Measurements from ENCODE around the gene CA11.

Gene CA11

GRCh38 chr19:48629297-48629598 is 16.7 kb downstream of the CA11 start:
- H3K79me2 ChIP-seq (ENCODE audit: control insufficient read depth, low read length) = peaks cover 23% of the 10 kb centered on the region
- no peaks in the 10 kb centered on the region for H3K9me2 ChIP-seq (replicated peaks; ENCODE audit: control insufficient read depth, low read length)
- no peaks in the 10 kb centered on the region for H3K9me3 ChIP-seq (ENCODE audit: control insufficient read depth, insufficient read depth, low read length)
- H3F3A ChIP-seq (ENCODE audit: control insufficient read depth, insufficient read depth) = peaks cover 4% of the 10 kb centered on the region; the same call in 1 of the 2 replicates
- H4K20me1 ChIP-seq (ENCODE audit: control insufficient read depth, insufficient read depth, low read depth, low read length) = no peaks in the 10 kb centered on the region
- TF ChIP-seq EZH2phosphoT487 (IDR thresholded peaks at IDR 0.05; ENCODE audit: borderline replicate concordance, low read length) (no peak), CTCF (IDR thresholded peaks at IDR 0.05; ENCODE audit: low read depth, low read length, poor library complexity, severe bottlenecking) (no peak)
- no peaks in the 10 kb centered on the region for H3K27me3 ChIP-seq (ENCODE audit: control insufficient read depth, low read length)
- H3K36me3 ChIP-seq (ENCODE audit: control insufficient read depth, low read length) = peaks cover 39% of the 10 kb centered on the region
- H3K4me2 ChIP-seq (ENCODE audit: low read length) = no peak overlapping the region
- no peak overlapping the region for H3K27ac ChIP-seq (ENCODE audit: low read depth, low read length)
- peaks cover 23% of the 10 kb centered on the region for H3K4me1 ChIP-seq (ENCODE audit: control insufficient read depth, low read length)
- H3K4me3 ChIP-seq (ENCODE audit: low read length) = no peak overlapping the region

GRCh38 chr19:48628486-48629296 is 17.3 kb downstream of the CA11 start:
- no peaks in the 10 kb centered on the region for H3K27me3 ChIP-seq (ENCODE audit: control insufficient read depth, low read length)
- H3K9me3 ChIP-seq (ENCODE audit: control insufficient read depth, insufficient read depth, low read length) = no peaks in the 10 kb centered on the region
- peaks cover 20% of the 10 kb centered on the region for H3K79me2 ChIP-seq (ENCODE audit: control insufficient read depth, low read length)
- no peak overlapping the region for H3K4me2 ChIP-seq (ENCODE audit: low read length)
- H3K4me1 ChIP-seq (ENCODE audit: control insufficient read depth, low read length) = peaks cover 20% of the 10 kb centered on the region
- no peaks in the 10 kb centered on the region for H3K9me2 ChIP-seq (replicated peaks; ENCODE audit: control insufficient read depth, low read length)
- peaks cover 4% of the 10 kb centered on the region; the same call in 1 of the 2 replicates for H3F3A ChIP-seq (ENCODE audit: control insufficient read depth, insufficient read depth)
- H3K27ac ChIP-seq (ENCODE audit: low read depth, low read length) = no peak overlapping the region
- peaks cover 39% of the 10 kb centered on the region for H3K36me3 ChIP-seq (ENCODE audit: control insufficient read depth, low read length)
- TF ChIP-seq CTCF (IDR thresholded peaks at IDR 0.05; ENCODE audit: low read depth, low read length, poor library complexity, severe bottlenecking) = no peak
- TF ChIP-seq EZH2phosphoT487 (IDR thresholded peaks at IDR 0.05; ENCODE audit: borderline replicate concordance, low read length) = no peak
- no peak overlapping the region for H3K4me3 ChIP-seq (ENCODE audit: low read length)
- H4K20me1 ChIP-seq (ENCODE audit: control insufficient read depth, insufficient read depth, low read depth, low read length) = no peaks in the 10 kb centered on the region

GRCh38 chr19:48627865-48628314 is 18.1 kb downstream of the CA11 start:
- no peak for TF ChIP-seq EZH2phosphoT487 (IDR thresholded peaks at IDR 0.05; ENCODE audit: borderline replicate concordance, low read length)
- H3F3A ChIP-seq (ENCODE audit: control insufficient read depth, insufficient read depth) = peaks cover 4% of the 10 kb centered on the region; the same call in 1 of the 2 replicates
- H3K4me2 ChIP-seq (ENCODE audit: low read length) = no peak overlapping the region
- H3K4me1 ChIP-seq (ENCODE audit: control insufficient read depth, low read length) = peaks cover 18% of the 10 kb centered on the region
- no peak overlapping the region for H3K27ac ChIP-seq (ENCODE audit: low read depth, low read length)
- H3K9me3 ChIP-seq (ENCODE audit: control insufficient read depth, insufficient read depth, low read length) = no peaks in the 10 kb centered on the region
- no peak overlapping the region for H3K4me3 ChIP-seq (ENCODE audit: low read length)
- H3K79me2 ChIP-seq (ENCODE audit: control insufficient read depth, low read length) = peaks cover 20% of the 10 kb centered on the region
- peaks cover 36% of the 10 kb centered on the region for H3K36me3 ChIP-seq (ENCODE audit: control insufficient read depth, low read length)
- no peaks in the 10 kb centered on the region for H3K9me2 ChIP-seq (replicated peaks; ENCODE audit: control insufficient read depth, low read length)
- no peaks in the 10 kb centered on the region for H4K20me1 ChIP-seq (ENCODE audit: control insufficient read depth, insufficient read depth, low read depth, low read length)
- no peaks in the 10 kb centered on the region for H3K27me3 ChIP-seq (ENCODE audit: control insufficient read depth, low read length)

- H3F3A ChIP-seq (ENCODE audit: control insufficient read depth, insufficient read depth) = peaks cover 2% of the 10 kb centered on the region
- no peaks in the 10 kb centered on the region for H4K20me1 ChIP-seq (ENCODE audit: control insufficient read depth, insufficient read depth, low read depth, low read length)
- H3K27me3 ChIP-seq (ENCODE audit: control insufficient read depth, low read length) = no peaks in the 10 kb centered on the region
- no peaks in the 10 kb centered on the region for H3K9me3 ChIP-seq (ENCODE audit: control insufficient read depth, insufficient read depth, low read length)
- TF ChIP-seq EZH2phosphoT487 (IDR thresholded peaks at IDR 0.05; ENCODE audit: borderline replicate concordance, low read length) (no peak), CTCF (IDR thresholded peaks at IDR 0.05; ENCODE audit: low read depth, low read length, poor library complexity, severe bottlenecking) (no peak)
- no peak overlapping the region for H3K4me3 ChIP-seq (ENCODE audit: low read length)
- H3K4me2 ChIP-seq (ENCODE audit: low read length) = no peak overlapping the region
- H3K9me2 ChIP-seq (replicated peaks; ENCODE audit: control insufficient read depth, low read length) = no peaks in the 10 kb centered on the region
- peaks cover 16% of the 10 kb centered on the region for H3K4me1 ChIP-seq (ENCODE audit: control insufficient read depth, low read length)
- peaks cover 32% of the 10 kb centered on the region for H3K36me3 ChIP-seq (ENCODE audit: control insufficient read depth, low read length)
- no peak overlapping the region for H3K27ac ChIP-seq (ENCODE audit: low read depth, low read length)
- H3K79me2 ChIP-seq (ENCODE audit: control insufficient read depth, low read length) = peaks cover 20% of the 10 kb centered on the region
Observed at GRCh38 chr19:48627201-48627864, 18.7 kb downstream of the CA11 start.
